Coronary artery (tissue), 2 donors: ENCODE data around the gene COPS9.

Experiments used
- DNase-seq: peaks from one replicate; pipeline ENCODE4 v3.0.0-alpha.2; 2017; ENCODE audit warnings: low spot score
- H3K27ac ChIP-seq, 2 donors: fragments of 200-600 bp; sonication (generic); one replicate each; pipeline ENCODE4 v1.5.1; 2016 to 2019
- H3K4me3 ChIP-seq: fragments of 200-600 bp; sonication (generic); 2 replicates; pipeline ENCODE4 v1.5.1; 2016; ENCODE audit warnings: mild to moderate bottlenecking, moderate library complexity
- CTCF ChIP-seq: fragments of 200-600 bp; sonication (generic); IDR thresholded peaks from one replicate; pipeline ENCODE4 v1.5.1; 2019; ENCODE audit warnings: antibody characterized with exemption

Gene COPS9

GRCh38 chr2:240147911-240148587, 11.9 kb upstream of the COPS9 start:
- TF ChIP-seq CTCF: no peak
- DNase-seq: no peak
- Histone ChIP-seq H3K27ac (no peak overlapping the region), H3K4me3 (no peak overlapping the region)

GRCh38 chr2:240147382-240147781, 11.3 kb upstream of the COPS9 start:
- TF ChIP-seq CTCF: no peak
- DNase-seq: no peak
- H3K27ac ChIP-seq: no peak overlapping the region
- no peak overlapping the region for H3K4me3 ChIP-seq

- Histone ChIP-seq H3K27ac (no peak overlapping the region), H3K4me3 (no peak overlapping the region)
- DNase-seq: no peak
- no peak for TF ChIP-seq CTCF
These were observed 10.6 kb upstream of the COPS9 start for GRCh38 chr2:240146627-240147278.

GRCh38 chr2:240146141-240146561, 10.0 kb upstream of the COPS9 start:
- Histone ChIP-seq H3K4me3 (no peak overlapping the region), H3K27ac (no peak overlapping the region)
- no peak for DNase-seq
- no peak for TF ChIP-seq CTCF

GRCh38 chr2:240145461-240145860, 9.4 kb upstream of the COPS9 start:
- no peak overlapping the region for H3K4me3 ChIP-seq
- H3K27ac ChIP-seq: no peak overlapping the region
- no peak for TF ChIP-seq CTCF
- no peak for DNase-seq

- H3K27ac ChIP-seq: no peak overlapping the region
- no peak for TF ChIP-seq CTCF
- no peak overlapping the region for H3K4me3 ChIP-seq
- DNase-seq: no peak
These were observed 8.7 kb upstream of the COPS9 start for GRCh38 chr2:240144649-240145261.
